SK-N-SH (cell line): ENCODE results near the gene PACSIN1. TPM values are rescaled to one million over a fixed set of nuclear protein-coding genes. Genes with fewer than 3 reads are reported as not detected.
A peak's percentile ranks its signal among the peaks of the same experiment; 100 is the strongest.

Experiments used
- CTCF ChIA-PET: fragments of 300-600, 350-600 bp; formaldehyde crosslinking; extraction: SDS; loops from one replicate; lab custom pipeline; 2021; lab: Yijun Ruan, JAX
- POLR2A ChIA-PET: fragments of 350-600 bp; sonication (Branson Sonifier 250); formaldehyde crosslinking; extraction: SDS; loops from one replicate; lab custom pipeline; 2020; ENCODE audit warnings: antibody characterized with exemption, inconsistent platforms; lab: Yijun Ruan, JAX
- DNase-seq: peaks from one replicate; pipeline ENCODE4 v3.0.0; 2012
- H2AFZ ChIP-seq: fragments of 200-600 bp; sonication (generic); 2 replicates; pipeline ENCODE4 v1.8.1; 2016; ENCODE audit warnings: antibody characterized with exemption, mild to moderate bottlenecking, low read depth
- H3F3A ChIP-seq: fragments of 200-600 bp; sonication (generic); replicated peaks from 2 replicates; pipeline ENCODE3; 2016; ENCODE audit warnings: antibody characterized with exemption, mild to moderate bottlenecking; ENCODE audit not compliant: insufficient read depth
- H3K27ac ChIP-seq, 2 experiments: fragments of 200-500 bp in 1 of 2; fragments of 200-600 bp in 1 of 2; sonication (Bioruptor generic) in 1 of 2; sonication (generic), shearing (Covaris generic) in 1 of 2; 2 replicates each; pipeline versions ENCODE4 v1.5.1 to v1.6.1; 2014 to 2016; ENCODE audit warnings: low read depth in 2 of 2, inconsistent platforms in 1 of 2, low read length in 1 of 2, mild to moderate bottlenecking in 1 of 2, mixed read lengths in 1 of 2
- H3K27me3 ChIP-seq: fragments of 200-600 bp; sonication (generic), shearing (Covaris generic); 2 replicates; pipeline ENCODE4 v1.6.1; 2016; ENCODE audit warnings: mixed run types; ENCODE audit not compliant: insufficient read depth
- H3K36me3 ChIP-seq, 2 experiments: fragments of 200-500 bp in 1 of 2; fragments of 200-600 bp in 1 of 2; sonication (Bioruptor generic) in 1 of 2; sonication (generic) in 1 of 2; replicated peaks in 1 of 2; 2 replicates each; pipeline versions ENCODE3 to v1.5.1; 2014 to 2016; ENCODE audit warnings: low read length in 1 of 2, mild to moderate bottlenecking in 1 of 2; ENCODE audit not compliant: insufficient read depth in 2 of 2, control insufficient read depth in 1 of 2
- H3K4me1 ChIP-seq, 2 experiments: fragments of 200-500 bp in 1 of 2; fragments of 200-600 bp in 1 of 2; sonication (Bioruptor generic) in 1 of 2; sonication (generic), shearing (Covaris generic) in 1 of 2; 2 replicates each; pipeline versions ENCODE4 v1.5.1 to v1.6.1; 2014 to 2016; ENCODE audit warnings: low read depth in 1 of 2, low read length in 1 of 2, mixed run types in 1 of 2; ENCODE audit not compliant: insufficient read depth in 2 of 2, control insufficient read depth in 1 of 2
- H3K4me2 ChIP-seq: fragments of 200-600 bp; sonication (generic), shearing (Covaris generic); 2 replicates; pipeline ENCODE4 v1.6.1; 2017; ENCODE audit warnings: mixed run types
- H3K4me3 ChIP-seq, 2 experiments: fragments of 200-500 bp in 1 of 2; fragments of 200-600 bp in 1 of 2; sonication (Bioruptor generic) in 1 of 2; sonication (generic), shearing (Covaris generic) in 1 of 2; 2 replicates each; pipeline versions ENCODE4 v1.5.1 to v1.8.1; 2014 to 2016; ENCODE audit warnings: low read depth in 2 of 2, inconsistent platforms in 1 of 2, low read length in 1 of 2, mild to moderate bottlenecking in 1 of 2, mixed read lengths in 1 of 2, moderate library complexity in 1 of 2
- H3K79me2 ChIP-seq: fragments of 200-600 bp; sonication (generic); 2 replicates; pipeline ENCODE4 v1.8.1; 2017; ENCODE audit warnings: mild to moderate bottlenecking; ENCODE audit not compliant: insufficient read depth
- H3K9ac ChIP-seq: fragments of 200-600 bp; sonication (generic); 2 replicates; pipeline ENCODE4 v1.6.1; 2017; ENCODE audit warnings: mixed run types
- H3K9me2 ChIP-seq: fragments of 200-600 bp; sonication (generic); 2 replicates; pipeline ENCODE4 v1.6.1; 2017; ENCODE audit warnings: mixed run types
- H3K9me3 ChIP-seq: fragments of 200-600 bp; sonication (generic); 2 replicates; pipeline ENCODE4 v1.6.1; 2017; ENCODE audit warnings: mixed run types, mild to moderate bottlenecking, moderate library complexity
- H4K20me1 ChIP-seq: fragments of 200-600 bp; sonication (generic); 2 replicates; pipeline ENCODE4 v1.6.1; 2017; ENCODE audit warnings: mild to moderate bottlenecking, mixed run types; ENCODE audit not compliant: insufficient read depth
- CHD2 ChIP-seq: fragments of 150-350 bp; IDR thresholded peaks from 2 replicates; pipeline ENCODE4 v1.6.1; 2018; ENCODE audit warnings: low read length; ENCODE audit not compliant: partially characterized antibody
- EP300 ChIP-seq, 2 experiments: IDR thresholded peaks; 2 replicates each; pipeline versions ENCODE4 v1.4.0 to v1.6.1; 2012; ENCODE audit warnings: borderline replicate concordance in 1 of 2, low read depth in 1 of 2, low read length in 1 of 2
- FOXM1 ChIP-seq: IDR thresholded peaks from 2 replicates; pipeline ENCODE4 v1.4.0; 2012; ENCODE audit warnings: low read depth, mild to moderate bottlenecking
- JUND ChIP-seq: IDR thresholded peaks from 2 replicates; pipeline ENCODE4 v1.4.0; 2012
- MEF2A ChIP-seq: IDR thresholded peaks from 2 replicates; pipeline ENCODE4 v1.4.0; 2012; ENCODE audit warnings: low read depth, borderline replicate concordance
- NFIC ChIP-seq: IDR thresholded peaks from 2 replicates; pipeline ENCODE4 v1.4.0; 2012; ENCODE audit warnings: borderline replicate concordance
- RAD21 ChIP-seq: IDR thresholded peaks from 2 replicates; pipeline ENCODE4 v1.6.1; 2012; ENCODE audit warnings: mild to moderate bottlenecking, low read length
- RCOR1 ChIP-seq: fragments of 150-350 bp; IDR thresholded peaks from 2 replicates; pipeline ENCODE4 v1.6.1; 2017; ENCODE audit warnings: antibody characterized with exemption, low read length
- RXRA ChIP-seq: IDR thresholded peaks from 2 replicates; pipeline ENCODE4 v1.4.0; 2012; ENCODE audit warnings: low read depth, mild to moderate bottlenecking, borderline replicate concordance
- TAF1 ChIP-seq: IDR thresholded peaks from 2 replicates; pipeline ENCODE4 v1.6.1; 2012; ENCODE audit warnings: low read depth, mild to moderate bottlenecking, low read length, moderate library complexity, borderline replicate concordance
- WGBS: methylation state at CpG from one replicate; pipeline ENCODE4 v1.1.6; 2017; ENCODE audit warnings: low lambda C conversion rate; 5-methylcytosine and 5-hydroxymethylcytosine counted together
- polyA plus RNA-seq, 3 experiments: library from polyadenylated mRNA; depleted of rRNA; stranded (reverse); fragments of >200 nt; gene quantifications; 2 replicates each; pipeline ENCODE4 v1.2.3, GENCODE V29; 2012
- TF ChIP-seq, protein P1 (sequence below): IDR thresholded peaks from 2 replicates; pipeline ENCODE4 v1.4.0; 2012; ENCODE audit warnings: low read depth, borderline replicate concordance
- TF ChIP-seq, protein P2 (sequence below): IDR thresholded peaks from 2 replicates; pipeline ENCODE4; 2012
- TF ChIP-seq, protein P3 (sequence below): IDR thresholded peaks from 2 replicates; pipeline ENCODE4 v1.4.0; 2012; ENCODE audit warnings: low read depth
- TF ChIP-seq, protein P4 (sequence below): fragments of 150-350 bp; IDR thresholded peaks from 2 replicates; pipeline ENCODE4 v1.6.1; 2016; ENCODE audit warnings: mild to moderate bottlenecking, low read depth, low read length

Gene PACSIN1
- polyA plus RNA-seq, 1 of the 3 experiments (the other 2 are of a cell fraction), result 0.05 TPM

DNA sequence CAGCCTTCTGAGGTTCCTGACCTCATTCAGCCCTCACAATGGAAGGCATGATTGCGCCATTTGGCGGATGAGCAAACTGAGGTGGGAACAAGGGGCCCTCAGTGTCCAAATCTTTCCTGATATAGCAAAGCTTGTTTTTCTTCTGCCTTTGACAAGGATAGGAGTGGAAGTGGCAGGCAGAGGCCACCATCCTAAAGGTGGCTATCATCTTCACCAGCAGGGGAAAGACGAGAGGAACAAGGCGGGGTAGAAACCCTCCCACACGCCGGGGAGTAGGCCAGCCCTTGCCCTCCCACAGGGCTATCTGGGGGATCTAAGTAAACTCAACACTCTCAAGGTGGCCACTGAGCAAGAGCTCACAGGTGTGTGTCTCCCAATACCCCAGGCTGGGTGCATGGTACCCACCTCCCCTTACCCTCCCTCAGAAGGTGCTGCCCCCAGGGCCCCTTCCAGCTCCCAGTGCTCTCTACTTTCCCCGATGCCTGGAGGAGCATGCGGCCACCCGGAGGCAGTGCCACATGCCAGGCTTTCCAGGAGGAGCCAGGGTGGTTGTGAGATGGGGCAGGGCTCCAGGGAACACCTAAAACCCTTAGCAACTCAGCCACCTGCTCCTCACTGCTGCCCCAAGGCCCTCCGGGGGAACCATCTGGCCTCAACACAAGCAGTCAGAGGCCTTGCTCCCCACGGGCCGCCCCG is 79.0 kb downstream of the PACSIN1 start:
- Histone ChIP-seq H3K9me2 (no peaks in the 10 kb centered on the region), H3K4me2 (no peak overlapping the region), H3F3A (no peaks in the 10 kb centered on the region), H2AFZ (no peak overlapping the region), H3K9me3 (no peaks in the 10 kb centered on the region), H3K4me3 (no peak overlapping the region), H3K27ac (no peak overlapping the region), H4K20me1 (no peaks in the 10 kb centered on the region), H3K9ac (no peak overlapping the region)
- POLR2A ChIA-PET, result no interaction called here
- CTCF ChIA-PET, result interaction anchor here (0.8 to 1.5 kb wide), 3 partner anchors 8 to 64 kb away, joined by 3 to 4 read pairs (median 3); no protein-coding TSS in a partner anchor
- no peak for DNase-seq
- TF ChIP-seq FOXM1, result no peak
- TF ChIP-seq, protein P1, sequence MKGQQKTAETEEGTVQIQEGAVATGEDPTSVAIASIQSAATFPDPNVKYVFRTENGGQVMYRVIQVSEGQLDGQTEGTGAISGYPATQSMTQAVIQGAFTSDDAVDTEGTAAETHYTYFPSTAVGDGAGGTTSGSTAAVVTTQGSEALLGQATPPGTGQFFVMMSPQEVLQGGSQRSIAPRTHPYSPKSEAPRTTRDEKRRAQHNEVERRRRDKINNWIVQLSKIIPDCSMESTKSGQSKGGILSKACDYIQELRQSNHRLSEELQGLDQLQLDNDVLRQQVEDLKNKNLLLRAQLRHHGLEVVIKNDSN, result no peak
- no peak for TF ChIP-seq RAD21
- TF ChIP-seq, protein P2, sequence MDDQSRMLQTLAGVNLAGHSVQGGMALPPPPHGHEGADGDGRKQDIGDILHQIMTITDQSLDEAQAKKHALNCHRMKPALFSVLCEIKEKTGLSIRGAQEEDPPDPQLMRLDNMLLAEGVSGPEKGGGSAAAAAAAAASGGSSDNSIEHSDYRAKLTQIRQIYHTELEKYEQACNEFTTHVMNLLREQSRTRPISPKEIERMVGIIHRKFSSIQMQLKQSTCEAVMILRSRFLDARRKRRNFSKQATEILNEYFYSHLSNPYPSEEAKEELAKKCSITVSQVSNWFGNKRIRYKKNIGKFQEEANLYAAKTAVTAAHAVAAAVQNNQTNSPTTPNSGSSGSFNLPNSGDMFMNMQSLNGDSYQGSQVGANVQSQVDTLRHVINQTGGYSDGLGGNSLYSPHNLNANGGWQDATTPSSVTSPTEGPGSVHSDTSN, result no peak
- TF ChIP-seq, protein P3, sequence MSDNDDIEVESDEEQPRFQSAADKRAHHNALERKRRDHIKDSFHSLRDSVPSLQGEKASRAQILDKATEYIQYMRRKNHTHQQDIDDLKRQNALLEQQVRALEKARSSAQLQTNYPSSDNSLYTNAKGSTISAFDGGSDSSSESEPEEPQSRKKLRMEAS, result no peak
- TF ChIP-seq TAF1, result no peak
- TF ChIP-seq EP300 (IDR thresholded peaks at IDR 0.05; ENCODE audit: borderline replicate concordance in 1 of 2, low read depth in 1 of 2, low read length in 1 of 2), result no peak
- no peak for TF ChIP-seq CHD2
- no peak for TF ChIP-seq JUND
- TF ChIP-seq RCOR1, result no peak
- TF ChIP-seq RXRA, result no peak
- TF ChIP-seq, protein P4, sequence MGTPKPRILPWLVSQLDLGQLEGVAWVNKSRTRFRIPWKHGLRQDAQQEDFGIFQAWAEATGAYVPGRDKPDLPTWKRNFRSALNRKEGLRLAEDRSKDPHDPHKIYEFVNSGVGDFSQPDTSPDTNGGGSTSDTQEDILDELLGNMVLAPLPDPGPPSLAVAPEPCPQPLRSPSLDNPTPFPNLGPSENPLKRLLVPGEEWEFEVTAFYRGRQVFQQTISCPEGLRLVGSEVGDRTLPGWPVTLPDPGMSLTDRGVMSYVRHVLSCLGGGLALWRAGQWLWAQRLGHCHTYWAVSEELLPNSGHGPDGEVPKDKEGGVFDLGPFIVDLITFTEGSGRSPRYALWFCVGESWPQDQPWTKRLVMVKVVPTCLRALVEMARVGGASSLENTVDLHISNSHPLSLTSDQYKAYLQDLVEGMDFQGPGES, result no peak
- TF ChIP-seq, all 33 proteins: peak for 0
- H3K27me3 ChIP-seq, result no peaks in the 10 kb centered on the region
- no peaks in the 10 kb centered on the region for H3K79me2 ChIP-seq
- peaks cover 6 to 19% of the 10 kb centered on the region in 2 experiments; a peak in 1 of 4 replicates for H3K4me1 ChIP-seq
- no peaks in the 10 kb centered on the region for H3K36me3 ChIP-seq
- WGBS, result 92% methylated on average over 13 of the region's 13 CpGs

DNA sequence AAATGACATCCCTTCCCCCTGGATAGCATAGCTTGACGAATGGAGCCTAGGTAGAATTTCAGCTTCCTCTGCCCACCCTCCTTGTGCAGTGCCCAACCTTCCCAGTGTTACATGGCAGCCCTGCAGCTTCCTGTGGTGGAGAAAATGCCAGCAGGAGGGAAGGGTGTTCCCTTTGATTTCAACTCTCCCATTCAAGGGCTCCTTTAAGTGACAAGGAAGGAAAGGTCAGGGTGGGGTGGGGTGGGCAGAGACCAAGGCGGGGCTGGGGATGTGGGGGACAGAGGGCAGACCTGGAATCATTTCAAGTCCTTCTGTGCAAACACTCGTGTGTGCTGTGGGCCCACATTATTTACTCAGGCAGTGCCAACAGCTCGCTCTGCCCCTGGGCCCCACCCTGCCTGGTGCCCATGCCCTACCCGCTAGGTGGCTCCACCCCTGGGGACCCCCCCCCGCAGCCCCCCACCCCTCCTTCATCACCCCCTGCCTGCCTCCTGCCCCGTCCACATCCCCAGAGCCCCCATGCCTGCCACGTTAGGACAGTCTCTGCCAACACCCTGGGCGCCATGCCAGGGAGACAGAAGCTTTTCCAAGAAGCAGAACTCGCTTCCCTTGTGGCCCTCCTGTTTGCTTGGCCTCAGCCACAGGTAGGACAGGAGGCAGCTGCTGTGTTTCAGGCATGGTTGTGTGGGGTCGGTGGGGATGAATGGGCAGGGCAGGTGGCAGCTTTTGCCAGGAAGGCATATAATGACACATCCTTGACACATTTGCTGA is 80.9 kb downstream of the PACSIN1 start:
- Histone ChIP-seq H3K9me3 (no peaks in the 10 kb centered on the region), H3K27me3 (no peaks in the 10 kb centered on the region), H3K9me2 (no peaks in the 10 kb centered on the region), H3K4me3 (no peak overlapping the region), H3K4me2 (no peak overlapping the region), H3K27ac (no peak overlapping the region), H3K79me2 (no peaks in the 10 kb centered on the region), H3K36me3 (no peaks in the 10 kb centered on the region), H3F3A (no peaks in the 10 kb centered on the region), H3K4me1 (peaks cover 6 to 19% of the 10 kb centered on the region in 2 experiments; a peak in 1 of 4 replicates), H4K20me1 (no peaks in the 10 kb centered on the region), H3K9ac (no peak overlapping the region), H2AFZ (no peak overlapping the region)
- TF ChIP-seq EP300 (IDR thresholded peaks at IDR 0.05; ENCODE audit: borderline replicate concordance in 1 of 2, low read depth in 1 of 2, low read length in 1 of 2), result no peak
- peak; percentile 28; the same call in 1 of the 2 replicates for TF ChIP-seq NFIC
- no peak for TF ChIP-seq MEF2A
- CTCF ChIA-PET, result interaction anchor here (0.8 to 1.9 kb wide), 5 partner anchors 12 to 62 kb away, joined by 3 to 6 read pairs (median 3); no protein-coding TSS in a partner anchor
- POLR2A ChIA-PET, result no interaction called here
- no peak for DNase-seq
- 41% methylated on average over 9 of the region's 11 CpGs for WGBS
